GM23338 (cell line): Measurements from ENCODE around the gene HPS5.

Experiments
- EZH2 ChIP-seq: fragments of 200-600 bp; sonication (generic); IDR thresholded peaks from one replicate; pipeline ENCODE4 v1.8.0; 2017; ENCODE audit warnings: antibody characterized with exemption, mild to moderate bottlenecking, low read depth; ENCODE audit not compliant: unreplicated experiment
- EZH2phosphoT487 ChIP-seq: fragments of 200-600 bp; sonication (generic); IDR thresholded peaks from one replicate; pipeline ENCODE4 v1.8.1; 2018; ENCODE audit warnings: antibody characterized with exemption; ENCODE audit not compliant: unreplicated experiment
- POLR2AphosphoS5 ChIP-seq: IDR thresholded peaks from 2 replicates; pipeline ENCODE4 v1.6.1; 2016; ENCODE audit warnings: antibody characterized with exemption, low read depth
- ZNF114 ChIP-seq: fragments of 250-450 bp; sonication (Bioruptor Pico); IDR thresholded peaks from 2 replicates; pipeline ENCODE4 v1.5.0; 2020; ENCODE audit warnings: mild to moderate bottlenecking, moderate library complexity
- TF ChIP-seq, protein P1 (sequence below), 2 experiments: fragments of 200-600 bp in 1 of 2; sonication (generic) in 1 of 2; conservative IDR thresholded peaks; 2 replicates each; pipeline versions ENCODE4 v1.5.1 to v1.6.1; 2016 to 2017; ENCODE audit warnings: antibody characterized with exemption in 2 of 2, low read depth in 2 of 2, mild to moderate bottlenecking in 2 of 2, moderate library complexity in 1 of 2
- TF ChIP-seq, protein P2 (sequence below): IDR thresholded peaks from one replicate; pipeline ENCODE4 v1.6.1; 2018; ENCODE audit warnings: antibody characterized with exemption; ENCODE audit not compliant: unreplicated experiment

DNA sequence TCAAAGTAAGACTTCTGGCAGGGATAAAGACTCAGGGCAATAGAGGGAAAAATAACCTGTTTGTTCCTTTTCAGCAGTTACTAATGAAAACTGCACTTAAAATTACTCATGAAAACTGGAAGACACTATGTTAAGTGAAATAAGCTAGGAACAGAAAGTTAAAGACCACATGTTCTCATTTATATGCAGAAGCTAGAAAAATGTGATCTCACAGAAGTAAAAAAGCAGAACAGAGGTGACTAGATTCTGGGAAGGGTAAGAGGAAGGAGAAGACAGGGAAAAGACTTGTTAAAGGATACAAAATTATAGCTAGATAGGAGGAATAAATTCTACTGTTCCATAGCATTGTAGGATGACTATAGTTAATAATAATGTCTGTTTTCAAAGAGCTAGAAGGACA lies 22.2 kb downstream of the HPS5 start:
- TF ChIP-seq, protein P1, sequence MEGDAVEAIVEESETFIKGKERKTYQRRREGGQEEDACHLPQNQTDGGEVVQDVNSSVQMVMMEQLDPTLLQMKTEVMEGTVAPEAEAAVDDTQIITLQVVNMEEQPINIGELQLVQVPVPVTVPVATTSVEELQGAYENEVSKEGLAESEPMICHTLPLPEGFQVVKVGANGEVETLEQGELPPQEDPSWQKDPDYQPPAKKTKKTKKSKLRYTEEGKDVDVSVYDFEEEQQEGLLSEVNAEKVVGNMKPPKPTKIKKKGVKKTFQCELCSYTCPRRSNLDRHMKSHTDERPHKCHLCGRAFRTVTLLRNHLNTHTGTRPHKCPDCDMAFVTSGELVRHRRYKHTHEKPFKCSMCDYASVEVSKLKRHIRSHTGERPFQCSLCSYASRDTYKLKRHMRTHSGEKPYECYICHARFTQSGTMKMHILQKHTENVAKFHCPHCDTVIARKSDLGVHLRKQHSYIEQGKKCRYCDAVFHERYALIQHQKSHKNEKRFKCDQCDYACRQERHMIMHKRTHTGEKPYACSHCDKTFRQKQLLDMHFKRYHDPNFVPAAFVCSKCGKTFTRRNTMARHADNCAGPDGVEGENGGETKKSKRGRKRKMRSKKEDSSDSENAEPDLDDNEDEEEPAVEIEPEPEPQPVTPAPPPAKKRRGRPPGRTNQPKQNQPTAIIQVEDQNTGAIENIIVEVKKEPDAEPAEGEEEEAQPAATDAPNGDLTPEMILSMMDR (conservative IDR thresholded peaks at IDR 0.05; ENCODE audit: low read depth in 2 of 2) = no peak
- TF ChIP-seq EZH2phosphoT487 (no peak), EZH2 (no peak), POLR2AphosphoS5 (no peak), ZNF114 (no peak)
- TF ChIP-seq, protein P2, sequence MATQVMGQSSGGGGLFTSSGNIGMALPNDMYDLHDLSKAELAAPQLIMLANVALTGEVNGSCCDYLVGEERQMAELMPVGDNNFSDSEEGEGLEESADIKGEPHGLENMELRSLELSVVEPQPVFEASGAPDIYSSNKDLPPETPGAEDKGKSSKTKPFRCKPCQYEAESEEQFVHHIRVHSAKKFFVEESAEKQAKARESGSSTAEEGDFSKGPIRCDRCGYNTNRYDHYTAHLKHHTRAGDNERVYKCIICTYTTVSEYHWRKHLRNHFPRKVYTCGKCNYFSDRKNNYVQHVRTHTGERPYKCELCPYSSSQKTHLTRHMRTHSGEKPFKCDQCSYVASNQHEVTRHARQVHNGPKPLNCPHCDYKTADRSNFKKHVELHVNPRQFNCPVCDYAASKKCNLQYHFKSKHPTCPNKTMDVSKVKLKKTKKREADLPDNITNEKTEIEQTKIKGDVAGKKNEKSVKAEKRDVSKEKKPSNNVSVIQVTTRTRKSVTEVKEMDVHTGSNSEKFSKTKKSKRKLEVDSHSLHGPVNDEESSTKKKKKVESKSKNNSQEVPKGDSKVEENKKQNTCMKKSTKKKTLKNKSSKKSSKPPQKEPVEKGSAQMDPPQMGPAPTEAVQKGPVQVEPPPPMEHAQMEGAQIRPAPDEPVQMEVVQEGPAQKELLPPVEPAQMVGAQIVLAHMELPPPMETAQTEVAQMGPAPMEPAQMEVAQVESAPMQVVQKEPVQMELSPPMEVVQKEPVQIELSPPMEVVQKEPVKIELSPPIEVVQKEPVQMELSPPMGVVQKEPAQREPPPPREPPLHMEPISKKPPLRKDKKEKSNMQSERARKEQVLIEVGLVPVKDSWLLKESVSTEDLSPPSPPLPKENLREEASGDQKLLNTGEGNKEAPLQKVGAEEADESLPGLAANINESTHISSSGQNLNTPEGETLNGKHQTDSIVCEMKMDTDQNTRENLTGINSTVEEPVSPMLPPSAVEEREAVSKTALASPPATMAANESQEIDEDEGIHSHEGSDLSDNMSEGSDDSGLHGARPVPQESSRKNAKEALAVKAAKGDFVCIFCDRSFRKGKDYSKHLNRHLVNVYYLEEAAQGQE = no peak
